Activated naive CD8-positive, alpha-beta T cell (primary cell): Measurements from ENCODE around the gene FTH1.
"Not testable (repeated sequence)": the region's sequence is repeated elsewhere in the genome, so short reads cannot be mapped to it uniquely, and the experiment has no call there.

Source experiments
- H3K27ac Mint-ChIP-seq: one replicate; pipeline ENCODE4 v1.8.0; 2021; ENCODE audit warnings: mixed read lengths
- H3K27me3 Mint-ChIP-seq: one replicate; pipeline ENCODE4 v1.8.0; 2021; ENCODE audit warnings: mixed read lengths
- H3K36me3 Mint-ChIP-seq: one replicate; pipeline ENCODE4 v1.8.0; 2021; ENCODE audit warnings: mixed read lengths
- H3K4me1 Mint-ChIP-seq: one replicate; pipeline ENCODE4 v1.8.0; 2021; ENCODE audit warnings: low read depth, mixed read lengths
- H3K4me3 Mint-ChIP-seq: one replicate; pipeline ENCODE4 v1.8.0; 2021; ENCODE audit warnings: mild to moderate bottlenecking, mixed read lengths
- H3K9me3 Mint-ChIP-seq: one replicate; pipeline ENCODE4 v1.8.0; 2021; ENCODE audit warnings: low read depth, mixed read lengths

FTH1 gene

DNA sequence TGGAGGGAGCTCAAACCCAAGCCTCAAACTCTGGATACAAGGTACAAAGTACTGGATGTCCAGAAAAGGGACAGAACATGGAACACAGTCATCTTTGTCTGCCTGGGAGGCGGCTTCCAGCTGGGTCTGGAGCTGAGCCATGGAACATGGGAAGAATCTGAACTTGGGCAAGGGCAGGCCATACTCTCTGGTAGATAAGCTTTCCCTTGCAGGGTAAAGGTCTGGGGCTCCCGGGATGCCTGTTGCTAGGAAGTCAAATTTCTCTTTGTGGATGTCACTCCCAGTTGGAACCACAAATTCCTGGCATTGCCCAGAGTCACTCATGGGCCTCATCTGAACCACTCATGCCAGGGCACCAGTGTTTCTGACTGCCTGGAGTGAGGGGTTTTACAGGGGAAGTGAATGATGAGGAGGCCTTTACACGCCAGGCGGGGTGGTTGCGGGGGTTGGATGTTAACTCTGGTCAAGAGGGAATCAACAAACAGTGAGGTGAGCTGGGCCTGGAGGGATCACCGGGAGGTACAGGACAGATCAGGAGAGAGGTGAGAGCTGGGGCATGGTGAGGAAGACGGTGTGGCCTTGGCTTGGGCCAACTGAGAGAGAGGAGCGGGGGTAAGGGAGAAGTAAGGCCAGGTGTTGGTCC lies 5.7 kb downstream of the FTH1 start:
- Mint-ChIP-seq H3K36me3 (peaks cover 20% of the 10 kb centered on the region), H3K4me1 (peaks cover 35% of the 10 kb centered on the region), H3K4me3 (no peak overlapping the region), H3K27ac (no peak overlapping the region), H3K9me3 (no peaks in the 10 kb centered on the region), H3K27me3 (no peaks in the 10 kb centered on the region)

DNA sequence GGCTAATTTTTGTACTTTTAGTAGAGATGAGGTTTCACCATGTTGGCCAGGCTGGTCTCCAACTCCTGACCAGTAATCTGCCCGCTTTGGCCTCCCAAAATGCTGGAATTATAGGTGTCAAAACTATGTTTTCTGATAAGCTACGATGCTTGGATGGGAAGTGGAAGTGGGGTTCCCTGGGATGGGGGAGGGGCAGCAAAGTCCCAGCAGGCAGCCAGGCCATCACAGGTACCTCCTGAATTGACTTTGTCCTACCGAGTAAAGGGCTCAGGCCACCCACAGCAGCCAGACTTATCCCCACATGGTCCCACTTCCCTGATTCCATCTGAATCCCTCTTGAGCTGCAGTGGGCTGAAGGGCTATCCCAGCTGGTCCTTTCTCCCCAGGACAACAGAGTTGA lies 6.9 kb downstream of the FTH1 start:
- Mint-ChIP-seq H3K4me3 (no peak overlapping the region), H3K9me3 (no peaks in the 10 kb centered on the region), H3K27ac (no peak overlapping the region), H3K4me1 (peaks cover 35% of the 10 kb centered on the region), H3K27me3 (no peaks in the 10 kb centered on the region), H3K36me3 (peaks cover 18% of the 10 kb centered on the region)

DNA sequence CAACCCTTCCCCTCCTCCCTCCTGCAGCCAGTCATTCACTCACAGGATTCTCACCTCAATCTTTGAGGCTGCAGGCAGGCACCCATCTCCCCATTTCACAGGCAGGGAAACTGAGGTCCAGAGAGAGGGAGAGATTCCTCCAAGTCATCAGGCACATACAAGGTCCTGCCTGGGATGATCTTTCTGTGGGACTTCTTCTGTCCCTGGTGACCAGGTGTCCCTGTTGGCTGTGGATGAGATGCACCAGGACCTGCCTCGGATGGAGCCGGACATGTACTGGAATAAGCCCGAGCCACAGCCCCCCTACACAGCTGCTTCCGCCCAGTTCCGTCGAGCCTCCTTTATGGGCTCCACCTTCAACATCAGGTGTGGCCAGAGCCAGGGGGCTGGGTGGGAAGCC lies 7.8 kb downstream of the FTH1 start:
- Mint-ChIP-seq H3K9me3 (no peaks in the 10 kb centered on the region), H3K4me1 (peaks cover 26% of the 10 kb centered on the region), H3K27me3 (no peaks in the 10 kb centered on the region), H3K27ac (no peak overlapping the region), H3K36me3 (peaks cover 11% of the 10 kb centered on the region), H3K4me3 (no peak overlapping the region)

DNA sequence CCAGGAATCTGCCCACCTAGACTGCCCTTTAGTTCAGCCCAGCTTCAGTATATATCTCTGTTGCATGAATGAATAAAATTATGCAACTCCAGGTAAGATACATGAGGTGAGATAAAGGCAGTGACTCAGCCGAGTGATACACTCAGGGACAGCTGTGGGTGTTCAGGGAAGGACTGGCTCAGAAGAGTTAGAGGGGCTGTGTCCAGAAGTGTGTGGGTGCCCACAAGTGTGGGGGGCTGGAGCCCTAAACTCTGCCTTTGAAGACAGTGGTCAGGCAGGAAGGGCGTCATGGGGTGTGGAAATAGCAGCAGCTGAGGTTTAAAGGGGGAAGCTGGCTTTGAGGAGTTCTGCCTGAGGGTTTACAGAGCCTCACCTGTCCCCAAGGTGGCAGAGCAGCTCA lies 8.3 kb downstream of the FTH1 start:
- H3K27me3 Mint-ChIP-seq = peaks cover 3% of the 10 kb centered on the region
- H3K9me3 Mint-ChIP-seq = no peaks in the 10 kb centered on the region
- H3K4me3 Mint-ChIP-seq = no peak overlapping the region
- peaks cover 21% of the 10 kb centered on the region for H3K4me1 Mint-ChIP-seq
- peak overlapping the region; percentile 46 for H3K27ac Mint-ChIP-seq
- peaks cover 7% of the 10 kb centered on the region for H3K36me3 Mint-ChIP-seq

DNA sequence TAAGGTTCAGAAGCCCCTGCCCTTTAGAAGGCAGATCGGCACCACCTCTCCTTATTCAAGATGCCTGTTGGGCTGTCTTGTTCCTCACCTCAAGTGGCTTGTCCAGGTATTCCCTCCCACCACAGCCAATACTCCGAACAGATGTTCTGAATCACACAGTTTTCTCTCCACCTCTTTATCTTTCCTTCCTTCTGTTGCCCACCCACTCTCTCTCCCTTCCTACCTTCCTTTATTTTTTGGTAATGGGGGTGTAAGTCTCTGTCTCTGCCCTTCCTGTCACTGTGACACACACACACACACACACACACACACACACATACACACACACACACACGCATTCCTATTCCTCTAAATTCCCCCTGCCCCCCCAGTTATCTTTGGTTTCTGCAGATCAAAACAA lies 8.8 kb downstream of the FTH1 start:
- Mint-ChIP-seq H3K36me3 (peaks cover 3% of the 10 kb centered on the region), H3K27me3 (peaks cover 3% of the 10 kb centered on the region), H3K4me3 (no peak overlapping the region), H3K9me3 (no peaks in the 10 kb centered on the region), H3K27ac (no peak overlapping the region), H3K4me1 (peaks cover 15% of the 10 kb centered on the region)

DNA sequence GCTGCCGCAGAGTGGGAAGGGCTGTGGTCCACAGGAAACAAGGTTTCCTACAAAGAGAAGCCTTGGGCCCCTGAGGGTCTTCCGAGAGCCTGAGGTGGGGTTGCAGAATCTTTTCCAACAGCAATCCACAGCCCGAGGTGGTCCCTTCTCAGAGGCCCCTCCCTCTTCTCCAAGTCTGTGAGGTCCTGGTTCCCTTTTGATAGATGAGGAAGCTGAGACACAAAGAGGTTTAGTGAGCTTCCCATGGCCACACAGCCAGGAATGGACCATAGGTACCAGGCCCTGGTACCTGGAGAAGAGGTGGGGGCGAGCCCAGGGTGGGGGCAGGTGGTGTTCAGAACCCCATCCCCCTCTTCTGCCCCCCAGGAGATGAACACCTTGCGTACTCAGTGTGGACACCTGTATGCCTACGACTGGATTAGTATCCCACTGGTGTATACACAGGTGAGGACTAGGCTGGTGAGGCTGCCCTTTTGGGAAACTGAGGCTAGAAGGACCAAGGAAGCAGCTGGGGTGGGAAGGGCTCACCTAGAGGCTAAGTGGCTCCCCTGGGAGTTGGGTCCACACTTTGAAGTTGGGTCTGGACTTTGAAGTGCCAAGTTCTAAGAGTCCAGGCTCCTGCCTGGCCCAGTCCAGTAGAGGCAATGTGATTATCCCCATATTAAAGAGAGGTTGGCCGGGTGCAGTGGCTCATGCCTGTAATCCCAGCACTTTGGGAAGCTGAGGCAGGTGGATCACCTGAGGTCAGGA lies 10.2 kb downstream of the FTH1 start:
- H3K36me3 Mint-ChIP-seq = no peaks in the 10 kb centered on the region

DNA sequence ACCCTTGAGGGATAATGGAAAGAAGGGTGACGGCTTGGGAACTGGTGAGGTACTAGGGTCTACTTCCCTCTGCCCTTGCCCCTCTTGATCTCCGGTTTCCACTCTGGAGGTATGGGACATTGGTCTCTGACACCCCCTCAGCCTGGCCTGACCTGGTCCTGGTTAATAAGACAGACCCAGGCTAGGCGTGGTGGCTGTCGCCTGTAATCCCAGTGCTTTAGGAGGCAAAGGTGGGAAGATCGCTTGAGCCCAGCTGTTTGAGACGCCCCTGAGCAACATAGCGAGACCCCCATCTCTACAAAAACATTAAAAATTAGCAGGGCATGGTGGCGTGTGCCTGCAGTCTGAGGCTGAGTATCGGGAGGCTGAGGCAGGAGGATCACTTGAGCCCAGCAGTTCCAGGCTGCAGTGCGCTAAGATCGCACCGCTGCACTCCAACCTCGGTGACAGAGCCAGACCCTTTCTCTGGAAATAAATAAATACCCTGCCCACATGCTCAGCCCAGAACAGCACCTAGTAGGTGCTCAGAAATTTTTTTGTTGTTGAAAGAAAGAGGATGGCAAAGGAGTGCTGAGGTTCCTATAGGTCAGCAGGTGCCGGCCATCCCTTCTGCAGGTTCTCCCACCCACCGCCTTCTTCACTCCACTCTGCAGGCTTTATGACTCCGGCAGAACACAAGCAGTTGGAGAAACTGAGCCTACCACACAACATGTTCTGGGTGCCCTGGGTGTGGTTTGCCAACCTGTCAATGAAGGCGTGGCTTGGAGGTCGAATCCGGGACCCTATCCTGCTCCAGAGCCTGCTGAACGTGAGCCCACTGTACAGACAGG lies 11.0 kb downstream of the FTH1 start:
- Mint-ChIP-seq H3K4me3 (peak overlapping the region; percentile 27), H3K27me3 (peaks cover 3% of the 10 kb centered on the region), H3K36me3 (no peaks in the 10 kb centered on the region), H3K4me1 (peaks cover 4% of the 10 kb centered on the region), H3K9me3 (no peaks in the 10 kb centered on the region), H3K27ac (no peak overlapping the region)

More for the DNA sequence above, 10.2 kb downstream of the FTH1 start:
- peaks cover 3% of the 10 kb centered on the region for H3K27me3 Mint-ChIP-seq
- H3K9me3 Mint-ChIP-seq = no peaks in the 10 kb centered on the region
- no peak overlapping the region for H3K4me3 Mint-ChIP-seq
- H3K27ac Mint-ChIP-seq = no peak overlapping the region
- peaks cover 6% of the 10 kb centered on the region for H3K4me1 Mint-ChIP-seq

DNA sequence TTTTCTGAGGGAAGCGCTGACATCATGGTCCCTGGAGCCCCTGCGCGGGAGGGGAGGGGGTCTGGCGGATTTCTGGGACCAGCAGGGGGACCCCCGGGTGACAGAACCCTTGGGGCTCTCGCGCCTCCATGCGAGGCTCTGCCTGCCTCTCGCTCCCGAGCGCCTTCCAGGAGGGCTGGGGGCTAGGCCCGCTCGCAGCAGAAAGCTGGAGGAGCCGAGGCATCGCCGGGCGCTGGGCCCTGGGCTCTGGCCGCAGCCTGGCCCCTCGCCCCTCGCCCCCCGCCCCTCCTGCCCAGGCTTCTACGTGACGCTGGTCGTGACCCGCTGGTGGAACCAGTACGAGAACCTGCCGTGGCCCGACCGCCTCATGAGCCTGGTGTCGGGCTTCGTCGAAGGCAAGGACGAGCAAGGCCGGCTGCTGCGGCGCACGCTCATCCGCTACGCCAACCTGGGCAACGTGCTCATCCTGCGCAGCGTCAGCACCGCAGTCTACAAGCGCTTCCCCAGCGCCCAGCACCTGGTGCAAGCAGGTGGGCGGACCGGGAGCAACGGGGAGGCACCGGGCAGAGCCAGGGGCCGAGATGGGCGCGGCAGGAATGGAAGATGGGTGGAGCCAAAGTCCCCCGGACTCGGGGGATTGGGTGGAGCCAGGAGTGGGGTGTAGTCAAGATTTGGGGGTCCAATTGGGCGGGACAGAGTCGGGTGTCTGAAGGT lies 11.9 kb downstream of the FTH1 start:
- H3K4me1 Mint-ChIP-seq = peaks cover 4% of the 10 kb centered on the region

DNA sequence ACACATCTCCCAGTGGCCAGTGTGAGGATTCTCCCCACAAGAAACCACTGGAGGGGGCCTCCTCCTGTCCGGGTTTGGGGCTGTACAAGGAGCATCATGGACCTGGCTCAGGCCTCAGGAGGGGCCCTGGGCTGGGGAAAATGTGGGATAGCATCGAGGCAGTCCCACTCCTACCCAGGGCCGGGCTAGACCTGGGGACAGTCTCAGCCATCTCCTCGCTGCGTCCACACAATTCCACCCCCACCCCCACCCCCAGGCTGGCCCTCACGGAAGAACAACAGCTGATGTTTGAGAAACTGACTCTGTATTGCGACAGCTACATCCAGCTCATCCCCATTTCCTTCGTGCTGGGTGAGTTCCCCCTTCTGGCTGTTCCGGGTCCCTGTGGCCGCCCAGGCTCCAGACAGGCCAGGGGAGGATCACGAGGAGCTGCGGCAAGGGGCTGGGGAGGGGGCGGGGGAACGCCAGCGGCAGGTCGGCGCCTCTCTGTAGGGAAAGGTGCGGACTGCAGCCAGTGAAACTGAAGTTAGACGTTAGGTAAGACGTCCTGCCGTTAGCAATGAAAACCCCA lies 12.5 kb downstream of the FTH1 start:
- Mint-ChIP-seq H3K9me3 (no peaks in the 10 kb centered on the region), H3K27me3 (peaks cover 3% of the 10 kb centered on the region), H3K27ac (no peak overlapping the region), H3K36me3 (no peaks in the 10 kb centered on the region), H3K4me3 (peak overlapping the region; percentile 27), H3K4me1 (peaks cover 4% of the 10 kb centered on the region)

More for the DNA sequence above, 11.9 kb downstream of the FTH1 start:
- Mint-ChIP-seq H3K9me3 (no peaks in the 10 kb centered on the region), H3K36me3 (no peaks in the 10 kb centered on the region), H3K4me3 (peak overlapping the region; percentile 27), H3K27ac (no peak overlapping the region), H3K27me3 (peaks cover 3% of the 10 kb centered on the region)

DNA sequence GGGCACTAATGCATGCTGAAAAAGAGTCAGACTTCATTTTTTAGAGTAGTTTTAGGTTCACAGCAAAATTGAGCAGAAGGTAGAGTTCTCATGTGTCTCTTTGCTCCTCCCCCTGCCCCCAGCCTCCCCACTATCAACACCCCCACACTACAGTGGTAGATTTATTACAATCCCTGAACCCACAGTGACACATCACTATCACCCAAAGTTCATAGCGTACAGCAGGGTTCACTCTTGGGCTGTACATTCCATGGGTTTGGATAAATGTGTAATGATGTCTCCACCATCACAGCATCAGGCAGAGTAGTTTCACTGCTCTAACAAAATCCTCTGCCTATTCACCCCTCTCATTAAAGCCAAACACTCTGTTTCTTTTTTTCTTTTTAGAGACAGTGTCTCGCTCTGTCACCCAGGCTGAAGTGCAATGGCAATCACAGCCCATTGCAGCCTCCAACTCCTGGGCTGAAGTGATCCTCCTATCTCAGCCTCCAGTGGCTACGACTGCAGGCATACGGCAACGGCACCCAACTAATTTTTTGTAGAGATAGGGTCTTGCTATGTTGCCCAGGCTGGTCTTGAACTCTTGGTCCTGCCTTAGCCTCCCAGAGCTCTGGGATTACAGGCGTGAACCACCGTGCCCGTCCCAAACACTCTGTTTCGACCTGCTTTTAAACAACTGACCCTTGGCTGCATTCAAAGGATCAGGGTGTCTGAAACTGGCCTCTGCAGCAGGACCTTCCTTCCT lies 13.2 kb downstream of the FTH1 start:
- no peaks in the 10 kb centered on the region for H3K36me3 Mint-ChIP-seq
- no peak overlapping the region for H3K4me3 Mint-ChIP-seq
- no peaks in the 10 kb centered on the region for H3K9me3 Mint-ChIP-seq
- peaks cover 3% of the 10 kb centered on the region for H3K27me3 Mint-ChIP-seq
- H3K27ac Mint-ChIP-seq = no peak overlapping the region
- peaks cover 4% of the 10 kb centered on the region for H3K4me1 Mint-ChIP-seq

DNA sequence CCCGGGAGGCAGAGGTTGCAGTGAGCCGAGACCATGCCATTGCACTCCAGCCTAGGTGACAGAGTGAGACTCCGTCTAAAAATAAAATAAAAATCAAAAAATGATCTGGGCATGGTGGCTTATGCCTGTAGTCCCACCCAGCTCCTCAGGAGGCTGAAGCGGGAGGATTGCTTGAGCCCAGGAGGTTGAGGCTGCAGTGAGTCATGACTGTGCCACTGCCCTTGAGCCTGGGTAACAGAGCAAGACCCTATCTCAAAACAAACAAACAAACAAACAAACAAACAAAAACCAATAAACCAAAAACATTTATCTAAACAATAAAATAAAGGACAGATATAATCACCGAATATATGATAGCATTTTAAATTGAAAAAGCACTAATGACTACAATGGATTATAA lies 13.8 kb downstream of the FTH1 start:
- not testable (repeated sequence) for H3K27ac Mint-ChIP-seq, H3K36me3 Mint-ChIP-seq, H3K4me3 Mint-ChIP-seq, H3K27me3 Mint-ChIP-seq, H3K4me1 Mint-ChIP-seq, H3K9me3 Mint-ChIP-seq

DNA sequence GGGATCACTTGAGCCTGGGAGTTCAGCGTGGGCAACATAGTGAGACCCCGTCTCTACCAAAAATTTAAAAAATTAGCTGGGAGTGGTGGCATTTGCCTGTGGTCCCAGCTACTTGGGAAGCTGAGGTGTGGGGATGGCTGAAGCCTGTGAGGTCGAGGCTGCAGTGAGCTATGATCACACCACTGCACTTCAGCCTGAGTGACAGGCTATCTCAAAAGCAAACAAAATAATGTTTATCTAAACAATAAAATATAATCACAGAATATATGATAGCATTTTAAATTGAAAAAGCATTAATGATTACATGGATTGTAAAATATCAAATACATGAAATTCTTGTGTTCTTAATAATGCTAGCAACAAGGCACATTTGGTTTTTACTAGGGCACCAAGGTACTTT lies 14.6 kb downstream of the FTH1 start:
- Mint-ChIP-seq H3K36me3 (no peaks in the 10 kb centered on the region), H3K27me3 (peaks cover 3% of the 10 kb centered on the region), H3K4me3 (no peak overlapping the region)

DNA sequence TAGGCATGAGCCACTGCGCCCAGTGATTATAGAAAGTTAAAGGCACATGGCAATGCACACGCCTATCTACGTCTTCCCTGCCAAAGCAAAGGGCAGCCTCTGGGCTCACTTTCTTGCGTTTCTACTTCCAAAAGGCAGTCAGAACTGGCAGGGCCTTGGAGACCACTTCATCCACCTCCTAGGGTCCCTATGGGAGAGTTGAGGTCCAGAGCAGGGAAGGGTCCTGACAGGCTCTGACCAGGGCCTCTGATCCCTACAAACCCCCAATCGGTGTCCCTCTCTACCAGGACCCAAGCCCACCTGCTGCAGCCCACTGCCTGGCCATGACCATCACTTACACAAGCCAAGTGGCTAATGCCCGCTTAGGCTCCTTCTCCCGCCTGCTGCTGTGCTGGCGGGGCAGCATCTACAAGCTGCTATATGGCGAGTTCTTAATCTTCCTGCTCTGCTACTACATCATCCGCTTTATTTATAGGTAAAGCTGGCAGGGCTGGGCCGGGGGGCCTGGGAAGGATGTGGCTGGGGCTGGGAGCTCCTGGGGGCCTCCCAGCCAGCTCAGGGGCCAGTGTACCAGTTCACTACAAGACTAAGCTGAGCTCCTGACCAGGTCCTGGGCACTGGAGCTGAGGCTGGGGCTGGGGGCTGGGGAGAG lies 15.8 kb downstream of the FTH1 start:
- Mint-ChIP-seq H3K27me3 (peaks cover 3% of the 10 kb centered on the region), H3K4me1 (peaks cover 6% of the 10 kb centered on the region), H3K27ac (no peak overlapping the region), H3K4me3 (no peak overlapping the region), H3K9me3 (no peaks in the 10 kb centered on the region), H3K36me3 (no peaks in the 10 kb centered on the region)

More for the DNA sequence above, 14.6 kb downstream of the FTH1 start:
- no peaks in the 10 kb centered on the region for H3K9me3 Mint-ChIP-seq
- no peak overlapping the region for H3K27ac Mint-ChIP-seq
- H3K4me1 Mint-ChIP-seq = peaks cover 4% of the 10 kb centered on the region
